GM18909 (cell line): ENCODE measurements around the gene MORC1.

Experiments
- ATAC-seq: cut with Tn5 transposase; IDR thresholded peaks from one replicate; pipeline ENCODE4 v1.9.1; 2021; ENCODE audit warnings: mild to moderate bottlenecking; ENCODE audit not compliant: unreplicated experiment, poor library complexity

MORC1 gene

DNA sequence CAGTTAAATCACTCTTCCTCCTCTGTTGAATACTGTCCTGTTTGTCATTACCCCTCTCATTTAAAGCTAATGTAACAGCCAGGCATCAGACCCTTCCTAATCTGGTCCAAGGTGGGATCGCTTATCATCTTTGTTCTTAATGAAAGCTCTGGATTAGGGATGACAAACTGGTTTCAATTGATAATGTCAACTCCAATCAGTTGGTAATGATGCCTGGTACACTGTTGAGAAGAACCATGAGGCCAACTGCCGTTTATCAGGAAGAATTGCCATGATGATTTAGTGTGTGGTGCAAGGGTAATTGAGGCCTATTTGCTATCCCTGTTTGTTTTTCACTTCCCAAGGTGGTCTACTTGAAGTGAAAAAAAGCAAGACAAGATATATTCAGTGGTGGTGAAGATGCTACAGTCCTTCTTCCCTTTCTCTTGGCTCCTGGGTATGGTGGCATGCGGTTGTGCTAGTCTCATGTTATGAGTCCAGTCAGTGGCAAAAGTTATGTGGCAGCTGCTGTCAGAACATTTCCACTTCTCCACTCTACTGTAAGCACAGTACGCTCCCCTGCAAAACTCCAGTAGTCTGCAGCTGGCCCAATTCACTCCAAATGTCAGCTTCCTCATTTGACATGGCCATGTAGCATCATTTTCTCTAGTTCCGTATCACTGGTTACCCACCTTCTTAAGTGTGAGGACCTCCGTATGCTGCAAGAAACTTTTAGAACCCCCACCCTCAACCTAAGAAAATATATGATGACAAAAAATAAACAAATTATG is 72.5 kb downstream of the MORC1 start:
- no peak for ATAC-seq

DNA sequence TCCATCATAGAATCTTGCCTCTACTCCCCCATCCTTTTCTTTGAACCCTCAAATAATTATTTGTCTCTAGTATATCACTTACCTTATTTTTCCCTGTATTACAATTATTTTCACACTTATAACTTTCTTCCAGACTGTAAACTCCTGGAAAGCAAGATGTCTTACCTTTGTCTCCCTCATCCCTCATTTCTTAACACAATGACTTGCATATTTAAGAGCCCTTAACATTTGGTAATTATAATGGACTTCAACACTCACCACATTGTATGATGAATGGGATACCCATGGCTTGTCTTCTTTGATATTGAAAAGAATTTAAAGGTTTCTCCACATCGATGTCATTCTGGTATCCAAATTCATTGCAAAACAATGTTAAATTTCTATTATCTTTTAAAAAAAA is 82.9 kb downstream of the MORC1 start:
- ATAC-seq, result no peak

DNA sequence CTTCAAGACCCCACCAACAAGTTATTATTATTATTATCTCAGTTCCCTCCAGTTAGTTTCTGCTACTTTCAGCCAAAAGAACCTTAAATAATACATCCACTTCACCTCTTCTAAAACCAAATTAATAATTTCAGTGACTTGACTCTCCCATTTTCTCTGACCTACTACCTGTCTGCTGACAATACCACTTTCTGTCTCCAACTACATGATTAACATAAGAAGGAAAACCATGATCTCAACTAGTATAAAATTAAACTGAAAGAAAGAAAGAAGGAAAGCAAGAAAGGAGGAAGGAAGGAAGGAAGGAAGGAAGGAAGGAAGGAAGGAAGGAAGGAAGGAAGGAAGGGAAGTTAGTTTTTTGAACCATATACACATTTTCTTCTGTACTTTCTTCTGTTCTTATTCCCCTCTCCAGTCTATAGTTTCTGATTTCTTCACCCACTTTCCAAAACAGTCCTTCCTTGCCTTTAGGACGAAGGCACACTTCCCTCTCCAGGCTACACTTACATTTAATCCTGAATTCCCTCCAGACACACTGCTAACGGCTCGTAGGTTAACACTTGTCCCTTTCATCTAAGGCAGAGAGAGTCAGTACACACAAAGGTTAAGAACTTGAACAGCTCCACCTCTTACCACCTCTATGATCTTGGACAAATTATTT is 84.8 kb downstream of the MORC1 start:
- no peak for ATAC-seq

DNA sequence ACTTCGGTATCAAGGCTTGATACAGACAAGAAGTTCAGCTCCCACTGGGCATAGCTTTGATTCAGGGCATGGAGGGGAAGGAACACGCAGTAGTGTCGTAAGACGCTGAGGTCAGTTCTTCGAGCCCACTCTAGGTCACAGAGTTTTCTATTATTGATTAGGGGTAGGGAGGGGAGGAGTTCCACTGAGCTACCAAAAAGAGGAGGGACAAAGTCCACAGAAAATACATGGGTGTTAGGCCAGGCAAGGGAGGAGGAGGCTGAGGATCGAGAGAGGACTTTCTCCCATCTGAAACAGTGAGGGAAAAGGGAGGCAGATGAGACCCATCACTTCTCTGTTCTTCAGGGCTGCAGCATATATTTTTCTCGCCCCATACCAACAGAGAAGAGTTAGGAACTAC is 89.2 kb downstream of the MORC1 start:
- no peak for ATAC-seq

DNA sequence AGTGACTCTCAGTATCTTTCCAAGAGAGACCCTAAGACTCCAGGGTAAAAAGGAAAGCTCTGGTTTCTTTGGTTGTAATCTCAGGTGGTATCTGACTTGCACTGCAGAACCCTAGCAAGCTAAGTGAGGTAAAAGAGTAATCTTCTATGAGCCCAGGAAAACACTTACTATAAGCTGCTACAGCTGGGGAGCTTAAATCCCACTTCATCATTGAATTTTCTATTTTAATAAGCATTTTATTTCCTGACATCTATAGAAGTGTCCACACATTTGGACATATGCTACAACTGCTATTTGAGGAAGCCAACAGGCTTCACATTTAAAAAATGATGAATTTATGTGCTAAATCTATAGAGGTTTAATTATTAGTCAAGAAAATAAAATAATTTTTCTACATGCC is 91.1 kb downstream of the MORC1 start:
- ATAC-seq, result no peak

DNA sequence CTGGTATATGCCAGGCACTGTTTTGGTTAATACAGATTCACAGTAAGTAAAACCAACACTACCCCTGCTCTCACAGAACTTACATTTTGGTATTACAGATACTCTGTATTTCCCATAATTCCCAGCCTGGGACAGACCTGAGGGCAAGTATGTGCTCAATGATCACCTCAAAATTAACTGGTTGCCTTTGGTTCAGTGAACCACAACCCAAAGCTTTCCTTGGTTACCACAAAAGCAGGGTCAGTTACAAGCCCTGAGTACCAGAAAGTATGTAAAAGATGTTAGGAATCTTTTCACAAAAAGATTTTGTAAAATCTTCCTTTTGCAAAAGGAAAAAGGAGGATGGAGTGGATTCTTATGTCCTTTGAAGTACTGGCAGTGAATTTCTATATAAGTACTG is 92.0 kb downstream of the MORC1 start:
- ATAC-seq, result no peak

DNA sequence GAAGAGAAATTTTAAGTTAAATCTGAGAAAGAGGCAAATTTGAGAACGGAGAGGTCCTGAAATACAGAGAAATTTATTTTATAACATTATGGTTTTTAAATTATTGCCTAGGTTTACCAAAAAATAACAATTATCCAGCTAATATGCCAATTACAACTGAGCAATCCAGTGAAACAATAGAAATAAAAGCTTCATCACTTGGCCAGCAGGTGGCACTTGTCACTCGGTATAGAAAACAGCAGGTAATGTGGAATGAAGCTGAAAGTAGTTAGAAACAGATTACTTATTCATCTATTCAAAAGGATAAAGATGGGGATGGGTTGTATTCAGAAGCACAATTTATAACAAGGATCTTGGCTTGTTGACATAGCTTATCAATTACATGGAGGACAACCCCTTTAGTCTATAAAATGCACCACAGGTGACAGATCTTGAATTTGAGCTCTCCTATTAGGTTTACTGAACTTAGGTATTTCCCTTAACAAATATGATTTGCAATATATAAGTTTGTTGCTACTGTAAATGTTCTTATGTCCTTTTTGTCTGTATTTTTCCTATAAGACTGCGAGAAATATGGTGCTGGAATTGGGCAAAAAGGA is 94.2 kb downstream of the MORC1 start:
- ATAC-seq, result peak; percentile 82

DNA sequence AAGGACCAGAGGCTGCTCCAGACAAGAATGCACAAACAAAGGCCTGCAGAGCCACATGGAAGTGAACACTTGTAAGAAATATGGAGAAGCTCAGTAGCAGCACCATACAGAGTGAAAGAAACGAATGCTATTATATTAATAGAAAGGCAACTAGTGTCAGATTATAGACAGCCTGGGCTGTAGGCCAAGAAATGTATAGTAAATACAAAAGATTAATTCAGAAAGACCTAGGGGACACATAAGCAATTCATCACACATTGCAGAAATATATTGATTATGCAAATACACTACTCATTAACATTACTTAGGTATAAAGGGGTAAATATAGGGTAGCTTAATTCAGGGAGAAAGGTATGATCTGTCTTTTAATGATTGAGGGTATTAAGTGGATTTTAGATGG is 94.8 kb downstream of the MORC1 start:
- no peak for ATAC-seq

DNA sequence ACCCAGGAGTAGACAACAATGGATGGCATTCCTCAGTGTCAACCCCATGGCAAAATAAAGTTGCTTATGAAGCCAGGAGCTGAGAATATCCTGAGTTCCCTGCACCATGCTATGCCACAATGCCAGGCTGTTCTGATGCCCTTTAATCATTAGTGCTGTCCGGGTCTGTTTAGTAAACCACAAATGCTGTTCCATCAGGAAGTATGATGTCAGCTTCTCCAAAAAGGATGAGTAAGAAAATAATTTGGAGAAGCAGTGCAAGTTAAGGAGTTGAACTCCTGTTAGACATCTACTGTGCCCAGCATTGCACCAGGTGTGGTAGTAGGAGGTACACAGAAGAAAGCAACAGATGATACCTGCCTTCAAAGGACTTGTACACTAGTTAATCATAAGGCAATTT is 96.4 kb downstream of the MORC1 start:
- no peak for ATAC-seq

DNA sequence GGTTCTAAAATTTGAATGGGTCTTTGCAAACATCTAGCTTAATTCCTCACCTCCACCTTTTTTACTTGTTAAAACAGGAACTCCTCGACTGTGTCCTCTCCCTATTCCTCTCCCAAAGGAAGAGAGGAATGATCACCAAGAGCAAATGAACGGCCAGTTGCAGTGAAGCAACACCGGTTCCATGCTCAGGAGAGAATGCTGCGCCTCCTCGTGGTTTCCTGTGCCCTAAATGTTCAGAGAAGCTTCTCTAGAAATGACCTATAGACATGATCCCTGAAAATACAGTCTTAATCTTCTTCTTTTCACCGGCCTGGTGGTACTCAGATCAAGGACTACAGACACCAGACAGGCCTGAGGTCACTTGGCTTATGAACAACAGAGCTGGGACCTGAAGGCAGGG is 99.1 kb downstream of the MORC1 start:
- ATAC-seq, result no peak

DNA sequence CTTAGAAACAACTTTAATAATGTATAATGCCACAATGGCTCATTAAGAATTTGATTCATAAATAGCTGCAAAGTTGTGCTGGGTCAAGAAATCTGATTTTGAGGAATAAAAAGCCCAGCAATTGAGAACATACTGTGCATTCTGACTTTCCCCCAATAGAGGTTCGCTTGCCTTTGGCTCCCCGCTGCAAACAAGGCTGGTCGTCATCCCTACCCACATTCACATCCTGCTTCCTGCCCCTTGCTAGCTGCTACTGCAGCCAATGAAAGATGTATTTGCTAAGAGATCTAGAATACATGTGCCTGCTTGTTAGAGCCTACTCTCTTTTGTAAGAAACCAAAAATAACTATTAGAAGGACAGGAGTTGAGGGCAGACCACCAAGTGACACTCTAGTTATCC is 112.5 kb downstream of the MORC1 start:
- ATAC-seq, result no peak

DNA sequence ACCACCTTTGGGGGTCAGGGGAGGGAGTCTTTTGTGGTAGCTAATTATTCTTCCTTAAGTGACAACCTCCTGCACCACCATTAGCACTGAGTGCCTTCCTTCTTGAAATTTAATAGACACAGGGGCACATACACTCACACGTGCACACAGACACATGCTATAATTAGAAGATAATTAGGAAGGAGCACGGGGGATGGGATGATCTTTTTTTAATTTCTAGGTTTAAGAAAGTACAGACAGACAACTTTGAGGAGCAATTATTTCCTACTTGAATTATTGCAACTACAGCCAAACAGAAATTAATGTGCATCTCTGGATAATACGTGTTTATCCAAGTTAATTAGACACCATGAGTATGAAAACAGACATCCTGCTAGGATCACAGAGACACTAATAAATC is 119.5 kb downstream of the MORC1 start:
- no peak for ATAC-seq

DNA sequence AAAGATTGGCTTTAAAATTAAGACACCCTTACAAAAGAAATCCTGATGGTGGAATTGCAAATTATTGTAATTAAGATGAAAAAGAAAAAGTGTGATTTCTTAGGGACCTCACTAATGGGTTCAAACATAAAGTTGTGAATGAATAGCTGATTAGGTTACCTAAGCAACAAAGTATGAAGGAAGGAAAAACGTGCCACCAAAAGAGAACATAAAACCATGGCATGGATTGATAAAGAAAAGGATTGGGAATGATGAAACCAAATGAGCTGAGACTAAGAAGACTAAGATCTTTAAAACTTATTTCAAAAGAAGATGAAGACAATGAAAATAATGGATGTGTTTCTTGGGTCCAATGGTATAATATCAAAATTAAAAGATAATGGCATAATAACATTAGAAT is 132.1 kb downstream of the MORC1 start:
- no peak for ATAC-seq

DNA sequence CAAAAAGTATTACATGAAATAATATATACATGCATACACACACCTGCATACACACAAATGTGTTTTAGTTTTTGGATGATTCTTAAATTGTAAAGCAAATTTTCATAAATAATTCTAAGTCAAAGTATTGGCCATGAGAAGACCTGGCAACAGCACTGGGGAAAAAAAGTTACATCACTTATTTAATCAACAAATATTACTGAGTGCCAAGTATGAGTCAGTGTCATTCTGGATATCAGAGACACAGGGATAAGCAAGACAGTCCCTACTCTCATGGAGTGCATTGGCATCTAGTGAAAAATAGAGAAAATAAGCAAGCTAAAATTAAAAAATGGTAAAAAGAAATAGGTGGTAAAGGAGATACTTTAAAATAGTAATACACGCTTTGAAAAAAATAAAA is 134.9 kb downstream of the MORC1 start:
- no peak for ATAC-seq

DNA sequence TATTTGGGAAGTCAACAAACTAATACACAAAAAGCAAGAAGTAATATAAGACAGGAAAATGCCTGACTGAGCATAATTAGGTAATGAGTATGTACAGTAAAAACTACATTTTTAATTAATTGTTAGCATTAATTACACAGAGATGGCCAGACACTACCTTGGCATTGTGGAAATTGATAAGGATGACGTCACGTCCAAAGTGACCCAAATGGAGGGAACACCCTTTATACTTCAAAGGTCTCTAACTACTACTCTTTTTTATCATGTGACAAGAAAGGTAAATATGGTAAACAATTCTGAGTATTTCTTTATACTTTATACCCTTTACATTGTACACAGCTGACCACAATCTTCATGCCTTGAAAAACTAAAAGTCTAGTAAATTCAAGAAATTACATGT is 141.9 kb downstream of the MORC1 start:
- no peak for ATAC-seq

DNA sequence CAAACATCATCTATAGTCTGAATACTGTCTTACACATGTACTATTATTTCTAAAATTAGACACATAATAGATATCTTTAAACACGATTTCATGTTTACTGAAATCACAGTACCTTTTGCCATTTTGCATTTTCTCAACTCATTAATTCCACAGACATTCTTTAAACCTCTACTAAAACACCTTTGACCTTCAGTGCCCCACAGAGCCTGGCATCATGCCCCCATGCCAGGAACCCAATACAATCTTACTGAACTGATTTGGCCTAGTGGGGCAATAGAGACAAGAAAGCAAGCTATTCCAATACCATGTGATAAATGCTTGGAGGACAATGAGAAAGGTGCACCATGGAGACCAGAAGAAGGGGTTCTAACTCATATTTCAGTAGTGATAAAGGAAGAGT is 144.9 kb downstream of the MORC1 start:
- ATAC-seq, result no peak

DNA sequence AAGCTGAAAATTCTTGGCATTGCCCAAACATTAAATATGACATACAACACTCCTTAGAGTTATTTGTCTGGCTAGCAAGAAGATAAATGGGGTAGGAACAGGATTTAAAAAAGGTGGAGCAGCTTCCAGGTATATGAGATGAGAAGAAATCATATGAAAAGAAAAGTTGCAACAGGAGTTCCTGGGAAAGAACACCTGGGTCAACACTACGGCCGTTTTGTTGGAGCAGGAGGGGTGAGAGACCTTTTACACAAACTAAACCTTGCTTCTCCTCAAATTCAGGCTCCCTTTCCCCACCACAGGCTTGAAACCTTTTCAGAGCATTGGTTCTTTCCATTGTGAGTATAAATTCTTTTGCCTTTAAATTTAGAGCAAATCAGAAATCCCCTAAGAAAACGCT is 145.5 kb downstream of the MORC1 start:
- ATAC-seq, result no peak

DNA sequence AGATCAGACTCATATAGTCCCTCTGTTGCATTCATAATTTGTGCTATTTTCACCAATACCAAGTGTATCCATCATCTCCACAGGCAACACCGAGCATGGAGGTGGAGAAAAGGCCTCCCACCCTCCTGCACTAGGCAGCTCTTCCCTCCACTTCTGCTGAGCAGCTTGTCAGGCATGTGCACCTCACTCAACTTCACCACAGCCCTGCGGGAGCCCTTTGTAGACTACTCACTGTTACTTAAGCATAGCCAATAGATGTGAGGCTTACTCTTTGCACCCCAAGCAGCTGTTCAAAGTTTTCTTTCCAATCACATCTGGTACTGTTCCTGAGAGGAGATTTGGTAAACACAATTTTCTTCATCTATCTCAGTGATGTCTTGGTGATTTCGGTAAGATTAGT is 147.4 kb downstream of the MORC1 start:
- no peak for ATAC-seq

DNA sequence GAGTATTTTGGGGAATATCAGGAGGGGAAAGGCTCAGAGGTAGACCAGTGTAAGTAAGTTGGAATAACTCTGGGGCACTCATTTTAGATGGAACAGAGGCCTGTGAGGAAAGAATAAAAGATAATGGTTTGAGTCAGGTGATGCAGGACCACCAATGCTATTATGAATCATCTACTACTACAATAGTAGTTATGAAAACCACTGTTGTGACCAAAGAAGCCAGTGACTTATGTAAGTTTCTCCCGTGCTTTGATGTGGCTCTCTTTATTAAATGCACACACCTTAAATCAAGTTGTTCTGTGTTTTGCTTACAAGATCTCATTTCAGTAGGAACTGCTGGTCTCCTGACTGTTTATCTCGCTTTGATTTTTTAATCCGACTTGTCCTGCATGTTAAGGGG is 151.2 kb downstream of the MORC1 start:
- ATAC-seq, result no peak

DNA sequence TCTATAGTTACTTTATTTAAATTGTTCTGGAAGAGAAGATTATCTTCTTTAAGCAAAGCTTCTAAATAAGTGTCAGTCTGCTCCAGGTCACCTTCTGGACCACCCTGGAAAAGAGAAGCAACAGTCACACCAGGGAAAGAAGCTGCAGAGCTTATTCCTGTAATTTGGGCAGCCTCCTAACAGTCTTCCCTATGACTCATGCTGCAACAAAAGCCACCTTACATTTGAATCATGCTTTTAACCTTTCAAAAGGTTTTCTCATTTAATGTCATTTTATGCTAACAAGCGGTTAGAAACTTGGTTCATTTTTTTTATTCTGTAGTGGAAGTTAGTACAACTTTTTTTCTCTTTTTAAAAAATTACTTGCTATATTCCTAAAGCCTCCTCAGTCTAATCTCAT is 158.9 kb downstream of the MORC1 start:
- no peak for ATAC-seq

DNA sequence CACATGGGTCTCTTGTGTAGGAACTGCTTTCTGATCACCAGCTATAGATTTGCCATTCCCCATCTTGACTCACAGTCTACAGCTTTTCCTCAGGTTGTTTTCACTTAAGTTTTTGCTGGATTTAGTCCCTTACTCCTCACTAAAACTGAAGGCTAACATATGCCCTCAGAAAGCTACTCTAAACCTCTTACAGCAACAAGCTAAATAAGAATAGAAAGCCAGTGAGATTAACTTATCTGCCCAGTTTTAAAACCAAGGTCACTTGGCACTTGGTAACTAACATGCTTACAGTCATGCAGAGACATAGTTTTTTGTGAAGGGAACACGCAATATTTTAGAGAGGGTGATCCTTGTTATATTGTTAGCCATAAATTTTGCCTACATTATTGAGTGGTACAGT is 164.2 kb downstream of the MORC1 start, which contains the start of gene GUCA1C:
TSS of gene GUCA1C (minus strand) at position 180 of the 400 bp plus-strand sequence. CDS start at position 63, 117 bp downstream.
- ATAC-seq, result no peak

DNA sequence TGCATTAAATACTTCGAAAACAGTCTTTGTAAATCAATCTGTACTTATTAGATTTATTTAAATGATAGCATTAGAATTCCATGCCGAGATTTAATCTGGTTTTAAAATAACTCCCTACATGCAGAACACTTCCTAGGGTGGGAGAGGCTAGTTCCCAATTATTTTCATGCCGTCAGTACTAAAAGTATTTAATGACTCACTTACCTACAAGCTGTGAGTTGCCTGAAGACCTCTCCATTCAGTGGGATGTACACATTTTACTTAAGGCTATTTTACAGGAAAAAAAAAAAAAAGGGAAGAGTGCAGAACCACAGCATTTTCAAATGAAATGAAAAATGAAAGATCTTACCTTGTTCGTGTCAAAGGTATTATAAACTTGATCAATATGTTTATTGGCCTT is 164.7 kb downstream of the MORC1 start:
- ATAC-seq, result no peak
